Endothelial cell of umbilical vein (primary cell): Measurements from ENCODE around the gene ADGRG2. TPM values are rescaled to one million over a fixed set of nuclear protein-coding genes. Genes with fewer than 3 reads are reported as not detected.
"Not testable (repeated sequence)": the region's sequence is repeated elsewhere in the genome, so short reads cannot be mapped to it uniquely, and the experiment has no call there.

Experiments used
- BruUV-seq: library from RNA; stranded (reverse); fragments of 400-500 nt; replicated peaks from 2 replicates; lab custom pipeline; 2021; lab: Mats Ljungman, UMichigan
- CTCF ChIA-PET: fragments of 300-600, 350-600 bp; sonication (Branson Sonifier 250); formaldehyde crosslinking; loops from one replicate; lab custom pipeline; 2021; ENCODE audit warnings: antibody characterized with exemption, inconsistent platforms; lab: Charles Lee
- POLR2A ChIA-PET: fragments of 300-600, 350-600 bp; sonication (Branson Sonifier 250); formaldehyde crosslinking; loops from one replicate; lab custom pipeline; 2021; ENCODE audit warnings: antibody characterized with exemption, inconsistent platforms; lab: Charles Lee
- DNase-seq: peaks from one replicate; pipeline ENCODE4 v3.0.0-alpha.2; 2011; ENCODE audit warnings: low read depth, low spot score
- FAIRE-seq: peaks from 2 replicates; lab custom pipeline; 2011; peaks lifted over from hg19 to GRCh38; lab: Jason Lieb, UNC
- H2AFZ ChIP-seq: 2 replicates; pipeline ENCODE4 v1.6.0; 2012; ENCODE audit warnings: low read depth, low read length, control low read depth, inconsistent platforms
- H3K27ac ChIP-seq: 2 replicates; pipeline ENCODE4 v1.5.1; 2011; ENCODE audit warnings: low read depth, mild to moderate bottlenecking, control low read depth, low read length, moderate library complexity; ENCODE audit not compliant: insufficient read depth
- H3K27me3 ChIP-seq, 2 experiments: 2 replicates each; pipeline versions ENCODE4 v1.6.0 to v1.6.1; 2011; ENCODE audit warnings: low read length in 2 of 2, mixed read lengths in 1 of 2; ENCODE audit not compliant: control insufficient read depth in 2 of 2, insufficient read depth in 2 of 2
- H3K36me3 ChIP-seq, 2 experiments: 2 replicates in 1 of 2; 3 replicates in 1 of 2; pipeline ENCODE4 v1.5.1; 2011; ENCODE audit warnings: low read length in 2 of 2, mild to moderate bottlenecking in 1 of 2, moderate library complexity in 1 of 2; ENCODE audit not compliant: control insufficient read depth in 2 of 2, insufficient read depth in 2 of 2; ENCODE audit errors: extremely low read depth in 1 of 2
- H3K4me1 ChIP-seq: 3 replicates; pipeline ENCODE4 v1.5.1; 2011; ENCODE audit warnings: mild to moderate bottlenecking, low read length; ENCODE audit not compliant: control insufficient read depth, insufficient read depth; ENCODE audit errors: extremely low read depth
- H3K4me2 ChIP-seq: 2 replicates; pipeline ENCODE4 v1.6.1; 2011; ENCODE audit warnings: low read length, control low read depth, mixed read lengths; ENCODE audit not compliant: insufficient read depth
- H3K4me3 ChIP-seq, 3 experiments: fragments of 200-600 bp in 1 of 3; sonication (generic), shearing (Covaris generic) in 1 of 3; replicated peaks in 1 of 3; 2 replicates each; pipeline ENCODE4 v1.5.1; 2011 to 2016; ENCODE audit warnings: control low read depth in 3 of 3, low read length in 3 of 3, mild to moderate bottlenecking in 2 of 3, inconsistent platforms in 1 of 3, low read depth in 1 of 3, moderate library complexity in 1 of 3; ENCODE audit not compliant: insufficient read depth in 1 of 3
- H3K79me2 ChIP-seq: 2 replicates; pipeline ENCODE4 v1.6.0; 2012; ENCODE audit warnings: low read length, inconsistent platforms; ENCODE audit not compliant: control insufficient read depth, insufficient read depth
- H3K9ac ChIP-seq: replicated peaks from 2 replicates; pipeline ENCODE3; 2011; ENCODE audit warnings: low read length, control low read depth; ENCODE audit not compliant: insufficient read depth; ENCODE audit errors: extremely low read depth
- H3K9me1 ChIP-seq: replicated peaks from 3 replicates; pipeline ENCODE4 v1.6.0; 2011; ENCODE audit warnings: mild to moderate bottlenecking, low read length; ENCODE audit not compliant: control insufficient read depth, insufficient read depth; ENCODE audit errors: extremely low read depth
- H3K9me3 ChIP-seq: replicated peaks from 2 replicates; pipeline ENCODE4 v1.5.1; 2012; ENCODE audit warnings: low read length, inconsistent platforms; ENCODE audit not compliant: control insufficient read depth, insufficient read depth
- H4K20me1 ChIP-seq: replicated peaks from 2 replicates; pipeline ENCODE3; 2011; ENCODE audit warnings: mild to moderate bottlenecking, low read length; ENCODE audit not compliant: control insufficient read depth, insufficient read depth; ENCODE audit errors: extremely low read depth
- EZH2 ChIP-seq: IDR thresholded peaks from 2 replicates; pipeline ENCODE4 v1.6.1; 2012; ENCODE audit warnings: borderline replicate concordance, low read depth, mild to moderate bottlenecking, moderate library complexity, low read length, inconsistent platforms; ENCODE audit not compliant: severe bottlenecking
- FOS ChIP-seq: IDR thresholded peaks from 2 replicates; pipeline ENCODE4 v1.6.1; 2011; ENCODE audit warnings: mild to moderate bottlenecking, low read length, moderate library complexity, borderline replicate concordance; ENCODE audit not compliant: insufficient read depth
- GATA2 ChIP-seq: IDR thresholded peaks from 2 replicates; pipeline ENCODE4 v1.7.0; 2011; ENCODE audit warnings: low read depth, mild to moderate bottlenecking, moderate library complexity, mixed read lengths, low read length; ENCODE audit not compliant: insufficient read length, insufficient read depth
- JUN ChIP-seq: IDR thresholded peaks from 2 replicates; pipeline ENCODE4 v1.6.1; 2011; ENCODE audit warnings: borderline replicate concordance, low read depth; ENCODE audit not compliant: insufficient read length, insufficient read depth
- MYC ChIP-seq: IDR thresholded peaks from one replicate; pipeline ENCODE4 v1.6.1; 2011; ENCODE audit warnings: mild to moderate bottlenecking, low read depth, low read length
- POLR2A ChIP-seq: IDR thresholded peaks from 2 replicates; pipeline ENCODE4 v1.6.1; 2012; ENCODE audit warnings: low read depth, mild to moderate bottlenecking, control low read depth, low read length
- dilution Hi-C: fragments of 300-500 bp; cut with MboI; formaldehyde crosslinking; loops from one replicate; pipeline ENCODE4 v1.15.0; 2019; ENCODE audit warnings: low sequenced_read_pairs; ENCODE audit not compliant: extremely low pct_ligation_motif_present
- intact Hi-C: fragments of 100-400 bp; cut with micrococcal nuclease; formaldehyde crosslinking; loops from one replicate; pipeline ENCODE4 v1.10.0; 2022
- polyA plus RNA-seq, 4 experiments: library from polyadenylated mRNA; depleted of rRNA in 3 of 4; stranded (reverse) in 3 of 4; unstranded in 1 of 4; fragments of >200 nt; gene quantifications; 2 replicates each; pipeline versions ENCODE4 v1.2.1 to v1.2.3, GENCODE V29; 2011 to 2012; ENCODE audit warnings: missing spikeins in 1 of 4
- total RNA-seq: library from RNA; stranded (reverse); gene quantifications from 2 replicates; pipeline ENCODE4 v1.2.3, GENCODE V29; 2021
- TF ChIP-seq, protein P1 (sequence below), 2 donors: IDR thresholded peaks; 1 replicate in 1 of 2; 2 replicates in 1 of 2; pipeline ENCODE4 v1.5.1; 2011; ENCODE audit warnings: low read length in 2 of 2, mild to moderate bottlenecking in 2 of 2, moderate library complexity in 2 of 2, control low read depth in 1 of 2, inconsistent platforms in 1 of 2, low read depth in 1 of 2; ENCODE audit not compliant: insufficient read depth in 1 of 2; ENCODE audit errors: extremely low read depth in 1 of 2
- TF ChIP-seq, protein P2 (sequence below): IDR thresholded peaks from 2 replicates; pipeline ENCODE4 v1.6.1; 2011; ENCODE audit not compliant: insufficient read depth, insufficient read length

ADGRG2 gene
- total and polyA plus RNA-seq, 2 donors (not counting 3 experiments of a cell fraction or from before 2014, with no cell fraction given), result not detected

DNA sequence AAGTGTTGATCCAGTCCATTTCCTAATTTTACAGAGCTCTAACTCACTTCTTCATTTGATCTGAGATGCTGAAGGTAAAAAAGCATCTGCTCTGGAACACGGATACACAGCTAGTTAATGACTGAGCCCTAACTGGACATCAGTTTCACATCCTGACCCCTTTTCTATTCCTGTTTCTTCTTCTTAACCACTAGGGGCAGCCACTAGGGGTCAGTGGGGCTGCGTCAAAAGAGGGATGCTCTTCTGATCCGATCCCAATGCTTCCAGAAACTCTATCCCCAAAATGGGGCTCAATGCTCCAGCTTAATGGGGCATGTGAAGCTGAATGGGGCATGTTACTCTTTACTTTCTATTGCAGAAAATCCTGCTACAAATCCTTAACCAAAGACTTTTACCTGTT is 105.0 kb downstream of the ADGRG2 start:
- Histone ChIP-seq H3K27me3 (no peaks in the 10 kb centered on the region), H3K79me2 (no peaks in the 10 kb centered on the region), H2AFZ (no peak overlapping the region), H3K9me1 (no peaks in the 10 kb centered on the region), H4K20me1 (no peaks in the 10 kb centered on the region), H3K9me3 (no peaks in the 10 kb centered on the region), H3K9ac (no peak overlapping the region), H3K4me3 (no peak overlapping the region), H3K4me1 (no peaks in the 10 kb centered on the region), H3K36me3 (no peaks in the 10 kb centered on the region), H3K27ac (no peak overlapping the region), H3K4me2 (no peak overlapping the region)
- FAIRE-seq (peak; percentile 73), DNase-seq (no peak)
- dilution Hi-C loops (no loop called here), intact Hi-C loops (loop anchor here (1.0 kb wide), 2 partner anchors 85 to 317 kb away; no protein-coding TSS in a partner anchor)
- TF ChIP-seq MYC (no peak), EZH2 (no peak), FOS (no peak), GATA2 (no peak), POLR2A (no peak), JUN (no peak)
- TF ChIP-seq, protein P1, sequence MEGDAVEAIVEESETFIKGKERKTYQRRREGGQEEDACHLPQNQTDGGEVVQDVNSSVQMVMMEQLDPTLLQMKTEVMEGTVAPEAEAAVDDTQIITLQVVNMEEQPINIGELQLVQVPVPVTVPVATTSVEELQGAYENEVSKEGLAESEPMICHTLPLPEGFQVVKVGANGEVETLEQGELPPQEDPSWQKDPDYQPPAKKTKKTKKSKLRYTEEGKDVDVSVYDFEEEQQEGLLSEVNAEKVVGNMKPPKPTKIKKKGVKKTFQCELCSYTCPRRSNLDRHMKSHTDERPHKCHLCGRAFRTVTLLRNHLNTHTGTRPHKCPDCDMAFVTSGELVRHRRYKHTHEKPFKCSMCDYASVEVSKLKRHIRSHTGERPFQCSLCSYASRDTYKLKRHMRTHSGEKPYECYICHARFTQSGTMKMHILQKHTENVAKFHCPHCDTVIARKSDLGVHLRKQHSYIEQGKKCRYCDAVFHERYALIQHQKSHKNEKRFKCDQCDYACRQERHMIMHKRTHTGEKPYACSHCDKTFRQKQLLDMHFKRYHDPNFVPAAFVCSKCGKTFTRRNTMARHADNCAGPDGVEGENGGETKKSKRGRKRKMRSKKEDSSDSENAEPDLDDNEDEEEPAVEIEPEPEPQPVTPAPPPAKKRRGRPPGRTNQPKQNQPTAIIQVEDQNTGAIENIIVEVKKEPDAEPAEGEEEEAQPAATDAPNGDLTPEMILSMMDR (IDR thresholded peaks at IDR 0.05; ENCODE audit: extremely low read depth in 1 of 2, insufficient read depth in 1 of 2, low read depth in 1 of 2, low read length in 2 of 2), result peak; percentile 13 to 22
- TF ChIP-seq, protein P2, sequence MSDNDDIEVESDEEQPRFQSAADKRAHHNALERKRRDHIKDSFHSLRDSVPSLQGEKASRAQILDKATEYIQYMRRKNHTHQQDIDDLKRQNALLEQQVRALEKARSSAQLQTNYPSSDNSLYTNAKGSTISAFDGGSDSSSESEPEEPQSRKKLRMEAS, result no peak
- ChIA-PET POLR2A (no interaction called here), CTCF (no interaction called here)
- no TSS peak for BruUV-seq

DNA sequence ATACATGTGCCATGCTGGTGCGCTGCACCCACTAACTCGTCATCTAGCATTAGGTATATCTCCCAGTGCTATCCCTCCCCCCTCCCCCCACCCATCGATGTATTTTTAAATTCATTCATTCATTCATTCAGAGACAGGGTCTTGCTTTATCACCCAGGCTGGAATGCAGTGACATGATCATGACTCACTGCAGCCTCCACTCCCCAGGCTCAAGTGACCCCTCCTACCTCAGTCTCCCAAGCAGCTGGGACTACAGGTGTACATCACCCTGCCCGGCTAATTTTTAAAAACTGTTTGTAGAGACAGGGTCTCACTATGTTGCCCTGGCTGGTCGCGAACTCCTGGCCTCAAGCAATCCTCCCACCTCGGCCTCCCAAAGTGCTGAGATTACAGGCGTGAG is 105.7 kb downstream of the ADGRG2 start:
- dilution Hi-C loops, BruUV-seq, FAIRE-seq, H3K4me2 ChIP-seq, H3K9me3 ChIP-seq, POLR2A ChIA-PET, H3K36me3 ChIP-seq, H3K79me2 ChIP-seq, H4K20me1 ChIP-seq, H3K4me1 ChIP-seq, H3K4me3 ChIP-seq, H3K9me1 ChIP-seq, H3K9ac ChIP-seq, H3K27me3 ChIP-seq, H3K27ac ChIP-seq, H2AFZ ChIP-seq, DNase-seq: not testable (repeated sequence)
- intact Hi-C loops, result loop anchor here (1.0 kb wide), 2 partner anchors 84 to 318 kb away; no protein-coding TSS in a partner anchor
- CTCF ChIA-PET, result interaction anchor here (1.4 kb wide), 1 partner anchor 317 kb away, joined by 4 read pairs; no protein-coding TSS in a partner anchor
